SU-DHL-6 (cell line): ENCODE data around the gene CD3G.

ENCODE experiments used
- CTCF ChIP-seq: fragments of 200-600 bp; sonication (generic); IDR thresholded peaks from one replicate; pipeline ENCODE4 v1.5.1; 2017; ENCODE audit warnings: antibody characterized with exemption, mild to moderate bottlenecking, low read length, moderate library complexity; ENCODE audit not compliant: insufficient read depth, poor library complexity, severe bottlenecking
- EZH2phosphoT487 ChIP-seq: fragments of 200-600 bp; sonication (generic), shearing (Covaris generic); conservative IDR thresholded peaks from 2 replicates; pipeline ENCODE4 v1.6.1; 2018; ENCODE audit warnings: mild to moderate bottlenecking, antibody characterized with exemption, low read length, moderate library complexity, mixed read lengths

GRCh38 chr11:118353084-118353710, 9.1 kb downstream of the CD3G start:
- TF ChIP-seq CTCF = peak; percentile 42
- no peak for TF ChIP-seq EZH2phosphoT487
